Measurements from ENCODE around the gene PPHLN1.

PPHLN1 gene

DNA sequence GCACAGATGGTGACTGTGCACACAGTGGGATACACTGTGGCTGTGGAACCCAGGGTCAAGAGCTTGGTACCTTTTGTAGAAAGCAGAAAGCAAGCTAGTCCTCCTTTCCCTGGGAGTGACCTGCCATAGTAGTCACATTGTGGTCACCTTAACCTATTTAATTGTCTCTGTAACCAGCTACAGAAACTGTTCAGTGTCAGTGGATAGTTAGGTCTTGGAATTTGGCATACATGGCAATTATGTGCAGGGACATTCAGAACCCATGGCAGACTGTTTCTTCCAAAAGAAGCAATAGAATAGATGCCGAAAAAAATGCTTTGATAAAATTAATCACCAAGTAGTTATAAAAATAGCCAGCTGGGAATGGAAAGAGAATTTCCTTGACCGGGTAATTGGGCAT lies 30.4 kb downstream of the PPHLN1 start:
- POLR2A ChIA-PET = no interaction called here
- CTCF ChIA-PET = no interaction called here
- TF ChIP-seq L3MBTL2 (conservative IDR thresholded peaks at IDR 0.05) (no peak), CTBP1 (IDR thresholded peaks at IDR 0.05; ENCODE audit: borderline replicate concordance) (no peak)
- no peak for DNase-seq (ENCODE audit: extremely low spot score)

DNA sequence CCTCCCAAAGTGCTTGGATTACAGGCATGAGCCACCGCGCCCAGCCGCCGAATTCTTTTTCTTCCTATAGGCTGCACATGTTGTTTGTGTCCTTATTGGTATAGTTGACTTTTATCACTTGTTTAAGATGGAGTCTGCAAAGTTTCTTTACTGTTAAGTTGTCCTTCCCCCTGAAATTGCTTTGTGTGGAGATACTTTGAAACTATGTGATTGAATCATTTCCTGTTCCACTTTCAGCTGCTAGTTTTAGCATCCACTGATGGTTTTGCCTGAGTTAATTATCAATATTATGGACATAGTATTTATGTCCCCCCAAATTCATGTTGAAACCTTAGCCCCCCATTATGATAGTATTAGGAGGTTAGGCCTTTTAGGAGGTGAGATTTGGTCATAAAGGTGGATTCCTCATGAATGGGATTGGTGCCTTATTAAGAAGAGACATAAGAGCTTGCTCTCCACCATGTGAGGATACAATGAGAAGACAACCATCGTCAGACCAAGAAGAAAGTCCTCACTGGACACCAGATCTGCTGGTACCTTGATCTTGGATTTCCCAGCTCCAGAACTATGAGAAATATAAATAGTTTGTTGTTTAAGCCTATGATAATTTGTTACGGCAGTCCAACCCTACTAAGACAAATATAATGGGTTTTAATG lies 34.9 kb downstream of the PPHLN1 start:
- DNase-seq (ENCODE audit: extremely low spot score) = no peak
- CTCF ChIA-PET = no interaction called here
- TF ChIP-seq LEF1 (IDR thresholded peaks at IDR 0.05; ENCODE audit: borderline replicate concordance) = no peak
- no peak for TF ChIP-seq SP1 (IDR thresholded peaks at IDR 0.05)
- no peak for TF ChIP-seq ARNT (IDR thresholded peaks at IDR 0.05)
- no peak for TF ChIP-seq NFRKB (IDR thresholded peaks at IDR 0.05)
- TF ChIP-seq L3MBTL2 (conservative IDR thresholded peaks at IDR 0.05) = no peak
- TF ChIP-seq SUZ12 (IDR thresholded peaks at IDR 0.05) = no peak
- no peak for TF ChIP-seq CTBP1 (IDR thresholded peaks at IDR 0.05; ENCODE audit: borderline replicate concordance)
- TF ChIP-seq ZNF384 (IDR thresholded peaks at IDR 0.05) = no peak
- TF ChIP-seq PKNOX1 (IDR thresholded peaks at IDR 0.05) = no peak
- no peak for TF ChIP-seq HDGF (IDR thresholded peaks at IDR 0.05; ENCODE audit: borderline replicate concordance)
- TF ChIP-seq FOXA1 (IDR thresholded peaks at IDR 0.05) = no peak
- TF ChIP-seq FOXK2 (IDR thresholded peaks at IDR 0.05) = no peak
- no peak for TF ChIP-seq FOXM1 (IDR thresholded peaks at IDR 0.05; ENCODE audit: borderline replicate concordance)
- TF ChIP-seq BHLHE40 (IDR thresholded peaks at IDR 0.05; ENCODE audit: borderline replicate concordance) = no peak
- no peak for TF ChIP-seq ELF4 (IDR thresholded peaks at IDR 0.05)
- TF ChIP-seq TARDBP (IDR thresholded peaks at IDR 0.05) = no peak

DNA sequence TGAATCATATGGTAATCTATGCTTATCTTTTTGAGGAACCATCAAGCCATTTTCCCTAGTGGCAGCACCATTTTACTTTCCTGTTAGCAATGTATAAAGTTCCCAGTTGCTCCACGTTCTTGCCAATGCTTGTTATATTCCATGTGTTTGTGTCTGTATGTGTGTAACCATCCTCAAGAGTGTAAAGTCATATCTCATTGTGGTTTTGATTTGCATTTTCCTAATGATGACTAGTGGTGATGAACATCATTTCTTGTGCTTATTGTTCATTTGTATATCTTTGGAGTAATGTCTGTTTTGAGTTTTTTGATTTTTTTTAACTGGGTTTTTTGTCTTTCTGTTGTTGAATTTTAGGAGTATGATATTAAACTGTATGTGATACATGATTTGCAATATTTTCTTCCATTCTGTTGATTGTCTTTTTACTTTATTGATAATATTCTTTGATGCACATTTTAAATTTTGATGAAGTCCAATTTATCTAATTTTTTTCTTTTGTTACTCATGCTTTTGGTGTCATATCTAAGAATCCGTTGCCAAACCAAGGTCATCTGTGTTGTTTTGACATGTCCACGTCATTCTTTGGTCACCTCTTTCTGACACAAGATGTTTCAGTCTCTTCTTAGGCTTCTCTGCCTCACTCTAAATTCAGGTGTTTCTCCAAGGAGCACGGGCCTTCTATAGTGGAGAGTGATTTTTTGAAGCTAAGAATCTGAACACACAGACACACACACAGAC lies 36.1 kb downstream of the PPHLN1 start:
- CTCF ChIA-PET = no interaction called here
- DNase-seq (ENCODE audit: extremely low spot score) = no peak
- no peak for TF ChIP-seq FOXM1 (IDR thresholded peaks at IDR 0.05; ENCODE audit: borderline replicate concordance)
- no peak for TF ChIP-seq ELF4 (IDR thresholded peaks at IDR 0.05)
- no peak for TF ChIP-seq FOXA1 (IDR thresholded peaks at IDR 0.05)
- no peak for TF ChIP-seq LEF1 (IDR thresholded peaks at IDR 0.05; ENCODE audit: borderline replicate concordance)
- TF ChIP-seq SP1 (IDR thresholded peaks at IDR 0.05) = no peak
- TF ChIP-seq FOXK2 (IDR thresholded peaks at IDR 0.05) = no peak
- no peak for TF ChIP-seq SUZ12 (IDR thresholded peaks at IDR 0.05)
- TF ChIP-seq ARNT (IDR thresholded peaks at IDR 0.05) = no peak
- no peak for TF ChIP-seq HDGF (IDR thresholded peaks at IDR 0.05; ENCODE audit: borderline replicate concordance)
- no peak for TF ChIP-seq CTBP1 (IDR thresholded peaks at IDR 0.05; ENCODE audit: borderline replicate concordance)
- no peak for TF ChIP-seq TARDBP (IDR thresholded peaks at IDR 0.05)
- POLR2A ChIA-PET = no interaction called here

More for the DNA sequence above, 34.9 kb downstream of the PPHLN1 start:
- POLR2A ChIA-PET = no interaction called here

GRCh38 chr12:42362647-42363260 lies 36.8 kb downstream of the PPHLN1 start:
- DNase-seq (ENCODE audit: extremely low spot score) = no peak
- ChIA-PET POLR2A (no interaction called here), CTCF (no interaction called here)
- TF ChIP-seq LEF1 (IDR thresholded peaks at IDR 0.05; ENCODE audit: borderline replicate concordance) (no peak), FOXM1 (IDR thresholded peaks at IDR 0.05; ENCODE audit: borderline replicate concordance) (no peak), FOXK2 (IDR thresholded peaks at IDR 0.05) (no peak), ZNF384 (IDR thresholded peaks at IDR 0.05) (no peak), HDGF (IDR thresholded peaks at IDR 0.05; ENCODE audit: borderline replicate concordance) (no peak), CTBP1 (IDR thresholded peaks at IDR 0.05; ENCODE audit: borderline replicate concordance) (no peak), ELF4 (IDR thresholded peaks at IDR 0.05) (no peak), L3MBTL2 (conservative IDR thresholded peaks at IDR 0.05) (no peak), SUZ12 (IDR thresholded peaks at IDR 0.05) (no peak), SP1 (IDR thresholded peaks at IDR 0.05) (no peak), FOXA1 (IDR thresholded peaks at IDR 0.05) (no peak), ARNT (IDR thresholded peaks at IDR 0.05) (no peak), BHLHE40 (IDR thresholded peaks at IDR 0.05; ENCODE audit: borderline replicate concordance) (no peak)

DNA sequence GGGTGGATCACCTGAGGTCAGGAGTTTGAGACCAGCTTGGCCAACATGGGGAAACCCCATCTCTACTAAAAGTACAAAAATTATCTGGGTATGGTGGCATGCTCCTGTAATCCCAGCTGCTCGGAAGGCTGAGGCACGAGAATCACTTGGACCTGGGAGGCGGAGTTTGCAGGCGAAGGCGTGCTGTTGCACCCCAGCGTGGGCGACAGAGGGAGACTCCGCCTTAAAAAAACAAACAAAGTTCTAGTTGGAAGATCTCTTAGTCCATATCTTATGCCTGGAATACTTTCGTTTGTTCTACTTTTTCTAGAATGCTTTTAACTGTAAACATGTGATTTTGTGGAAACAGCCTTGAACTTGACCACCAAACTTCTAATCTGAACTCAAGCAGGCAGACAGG lies 38.7 kb downstream of the PPHLN1 start:
- DNase-seq (ENCODE audit: extremely low spot score) = peak; percentile 17
- POLR2A ChIA-PET = no interaction called here
- CTCF ChIA-PET = interaction anchor here (0.6 kb wide), 1 partner anchor 875 kb away, joined by 4 read pairs; no protein-coding TSS in a partner anchor
- TF ChIP-seq SP1 (IDR thresholded peaks at IDR 0.05) (no peak), FOXA1 (IDR thresholded peaks at IDR 0.05) (no peak), PKNOX1 (IDR thresholded peaks at IDR 0.05) (no peak), HDGF (IDR thresholded peaks at IDR 0.05; ENCODE audit: borderline replicate concordance) (no peak), FOXM1 (IDR thresholded peaks at IDR 0.05; ENCODE audit: borderline replicate concordance) (no peak), CTBP1 (IDR thresholded peaks at IDR 0.05; ENCODE audit: borderline replicate concordance) (no peak), NFRKB (IDR thresholded peaks at IDR 0.05) (no peak), L3MBTL2 (conservative IDR thresholded peaks at IDR 0.05) (no peak), TARDBP (IDR thresholded peaks at IDR 0.05) (no peak), LEF1 (IDR thresholded peaks at IDR 0.05; ENCODE audit: borderline replicate concordance) (no peak), ELF4 (IDR thresholded peaks at IDR 0.05) (no peak), ZNF384 (IDR thresholded peaks at IDR 0.05) (no peak), FOXK2 (IDR thresholded peaks at IDR 0.05) (no peak), ARNT (IDR thresholded peaks at IDR 0.05) (no peak), BHLHE40 (IDR thresholded peaks at IDR 0.05; ENCODE audit: borderline replicate concordance) (no peak), SUZ12 (IDR thresholded peaks at IDR 0.05) (no peak)

GRCh38 chr12:42365486-42365885 lies 39.5 kb downstream of the PPHLN1 start:
- POLR2A ChIA-PET = no interaction called here
- CTCF ChIA-PET = interaction anchor here (0.6 kb wide), 1 partner anchor 874 kb away, joined by 4 read pairs; no protein-coding TSS in a partner anchor
- TF ChIP-seq NFRKB (IDR thresholded peaks at IDR 0.05) (no peak), SP1 (IDR thresholded peaks at IDR 0.05) (no peak), FOXM1 (IDR thresholded peaks at IDR 0.05; ENCODE audit: borderline replicate concordance) (no peak)
- no peak for DNase-seq (ENCODE audit: extremely low spot score)
